Activated T-cell treated with anti-CD3 and anti-CD28 coated beads, Interleukin-2, amount 50 U/mL, for 72 hours (primary cell): Measurements from ENCODE around the gene CAB39L. TPM values are rescaled to one million over a fixed set of nuclear protein-coding genes. Genes with fewer than 3 reads are reported as not detected.

Experiments used
- ATAC-seq, 2 donors: fragments of 150-1000 bp; cut with Tn5 transposase; replicated peaks in 1 of 2; 2 replicates each; pipeline ENCODE4 v1.10.0; 2021; ENCODE audit warnings: moderate library complexity in 2 of 2, mild to moderate bottlenecking in 1 of 2
- DNase-seq, 2 donors: peaks; one replicate each; pipeline ENCODE4 v3.0.0; 2021 to 2022; ENCODE audit warnings: mixed read lengths in 1 of 2
- H3K27ac Mint-ChIP-seq: one replicate; pipeline ENCODE4 v1.8.0; 2022; ENCODE audit warnings: mild to moderate bottlenecking, moderate library complexity, mixed read lengths
- H3K27me3 Mint-ChIP-seq: one replicate; pipeline ENCODE4 v1.8.0; 2022; ENCODE audit warnings: low read depth, mixed read lengths
- H3K36me3 Mint-ChIP-seq, 2 donors: one replicate each; pipeline ENCODE4 v1.8.0; 2022; ENCODE audit warnings: mixed read lengths in 2 of 2, mild to moderate bottlenecking in 1 of 2; ENCODE audit not compliant: insufficient read depth in 2 of 2
- H3K4me1 Mint-ChIP-seq: one replicate; pipeline ENCODE4 v1.8.0; 2022; ENCODE audit warnings: low read depth, mixed read lengths
- H3K4me3 Mint-ChIP-seq, 2 donors: one replicate each; pipeline ENCODE4 v1.8.0; 2022; ENCODE audit warnings: mild to moderate bottlenecking in 2 of 2, mixed read lengths in 2 of 2, moderate library complexity in 2 of 2
- H3K9me3 Mint-ChIP-seq, 2 donors: one replicate each; pipeline ENCODE4 v1.8.0; 2022; ENCODE audit warnings: mixed read lengths in 2 of 2
- total RNA-seq, 2 donors: library from RNA; stranded (reverse); gene quantifications; one replicate each; pipeline ENCODE4 v1.2.3, GENCODE V29; 2022

Gene CAB39L
- total RNA-seq, 2 donors from 2014 or later, result 4.4 to 10.0 TPM

GRCh38 chr13:49453465-49453864 is 9.6 kb upstream of the CAB39L start:
- no peak for DNase-seq
- no peak overlapping the region for H3K27ac Mint-ChIP-seq
- ATAC-seq, result no peak
- H3K27me3 Mint-ChIP-seq, result no peaks in the 10 kb centered on the region
- H3K9me3 Mint-ChIP-seq, result no peaks in the 10 kb centered on the region
- peaks cover 41% of the 10 kb centered on the region for H3K4me1 Mint-ChIP-seq
- peaks cover 6 to 18% of the 10 kb centered on the region in 2 donors for H3K36me3 Mint-ChIP-seq
- H3K4me3 Mint-ChIP-seq, result no peak overlapping the region

GRCh38 chr13:49452725-49453457 is 9.0 kb upstream of the CAB39L start:
- peaks cover 6 to 18% of the 10 kb centered on the region in 2 donors for H3K36me3 Mint-ChIP-seq
- H3K4me3 Mint-ChIP-seq, result no peak overlapping the region
- no peaks in the 10 kb centered on the region for H3K27me3 Mint-ChIP-seq
- DNase-seq (no peak), ATAC-seq (no peak)
- H3K4me1 Mint-ChIP-seq, result peaks cover 47% of the 10 kb centered on the region
- no peaks in the 10 kb centered on the region for H3K9me3 Mint-ChIP-seq
- no peak overlapping the region for H3K27ac Mint-ChIP-seq

- H3K36me3 Mint-ChIP-seq, result peaks cover 6 to 18% of the 10 kb centered on the region in 2 donors
- no peaks in the 10 kb centered on the region for H3K9me3 Mint-ChIP-seq
- ATAC-seq (peak; percentile 24 to 69), DNase-seq (no peak)
- H3K27me3 Mint-ChIP-seq, result no peaks in the 10 kb centered on the region
- peak overlapping the region; percentile 48 to 58 for H3K4me3 Mint-ChIP-seq
- H3K4me1 Mint-ChIP-seq, result peaks cover 67% of the 10 kb centered on the region
- peak overlapping the region; percentile 66 for H3K27ac Mint-ChIP-seq
Measured at GRCh38 chr13:49450105-49450819, 6.4 kb upstream of the CAB39L start.

GRCh38 chr13:49448753-49449152 is 4.9 kb upstream of the CAB39L start:
- no peaks in the 10 kb centered on the region for H3K27me3 Mint-ChIP-seq
- H3K36me3 Mint-ChIP-seq, result peaks cover 7 to 17% of the 10 kb centered on the region in 2 donors
- no peak for ATAC-seq
- DNase-seq, result no peak
- peak overlapping the region in 1 of 2 donors; percentile 58 for H3K4me3 Mint-ChIP-seq
- H3K4me1 Mint-ChIP-seq, result peaks cover 53% of the 10 kb centered on the region
- peak overlapping the region; percentile 66 for H3K27ac Mint-ChIP-seq
- H3K9me3 Mint-ChIP-seq, result peaks cover 0 to under 1% of the 10 kb centered on the region in 2 donors

- ATAC-seq, result no peak
- peaks cover 4 to 16% of the 10 kb centered on the region in 2 donors for H3K36me3 Mint-ChIP-seq
- peak overlapping the region; percentile 66 for H3K27ac Mint-ChIP-seq
- H3K27me3 Mint-ChIP-seq, result no peaks in the 10 kb centered on the region
- H3K9me3 Mint-ChIP-seq, result peaks cover 0 to 2% of the 10 kb centered on the region in 2 donors
- DNase-seq, result no peak
- peak overlapping the region; percentile 60 to 91 for H3K4me3 Mint-ChIP-seq
- H3K4me1 Mint-ChIP-seq, result peaks cover 71% of the 10 kb centered on the region
Measured at GRCh38 chr13:49446473-49446872, 2.6 kb upstream of the CAB39L start.

- peak overlapping the region; percentile 98 for H3K27ac Mint-ChIP-seq
- peaks cover 0 to 2% of the 10 kb centered on the region in 2 donors for H3K9me3 Mint-ChIP-seq
- peaks cover 64% of the 10 kb centered on the region for H3K4me1 Mint-ChIP-seq
- H3K27me3 Mint-ChIP-seq, result no peaks in the 10 kb centered on the region
- peaks cover 2 to 11% of the 10 kb centered on the region in 2 donors for H3K36me3 Mint-ChIP-seq
- ATAC-seq, result peak; percentile 10 to 12
- peak overlapping the region; percentile 91 to 92 for H3K4me3 Mint-ChIP-seq
- DNase-seq, result peak; percentile 32
Measured at GRCh38 chr13:49444524-49445395, 896 bp upstream of the CAB39L start.

- no peak for DNase-seq
- Mint-ChIP-seq H3K4me3 (peak overlapping the region; percentile 91 to 92), H3K27me3 (no peaks in the 10 kb centered on the region), H3K4me1 (peaks cover 50% of the 10 kb centered on the region), H3K36me3 (peaks cover 2 to 3% of the 10 kb centered on the region in 2 donors), H3K27ac (peak overlapping the region; percentile 95), H3K9me3 (peaks cover 0 to 2% of the 10 kb centered on the region in 2 donors)
- no peak for ATAC-seq
Measured at GRCh38 chr13:49443357-49443703, 534 bp downstream of the CAB39L start.

GRCh38 chr13:49441846-49442245 is 2.0 kb downstream of the CAB39L start:
- peak overlapping the region; percentile 83 for H3K27ac Mint-ChIP-seq
- ATAC-seq, result no peak
- peaks cover 0 to 2% of the 10 kb centered on the region in 2 donors for H3K9me3 Mint-ChIP-seq
- H3K4me3 Mint-ChIP-seq, result peak overlapping the region; percentile 77 to 92
- H3K27me3 Mint-ChIP-seq, result no peaks in the 10 kb centered on the region
- DNase-seq, result no peak
- H3K4me1 Mint-ChIP-seq, result peaks cover 37% of the 10 kb centered on the region
- H3K36me3 Mint-ChIP-seq, result peaks cover 2 to 3% of the 10 kb centered on the region in 2 donors

- H3K27ac Mint-ChIP-seq, result no peak overlapping the region
Measured at GRCh38 chr13:49441312-49441711, 2.6 kb downstream of the CAB39L start.

GRCh38 chr13:49439609-49440008 is 4.3 kb downstream of the CAB39L start:
- ATAC-seq, result no peak
- no peaks in the 10 kb centered on the region for H3K27me3 Mint-ChIP-seq
- DNase-seq, result no peak
- H3K4me3 Mint-ChIP-seq, result no peak overlapping the region
- no peak overlapping the region for H3K27ac Mint-ChIP-seq
- H3K4me1 Mint-ChIP-seq, result peaks cover 22% of the 10 kb centered on the region
- H3K36me3 Mint-ChIP-seq, result peaks cover 2 to 3% of the 10 kb centered on the region in 2 donors
- peaks cover 0 to 2% of the 10 kb centered on the region in 2 donors for H3K9me3 Mint-ChIP-seq

More at GRCh38 chr13:49441312-49441711, 2.6 kb downstream of the CAB39L start:
- no peak for ATAC-seq
- Mint-ChIP-seq H3K9me3 (peaks cover 0 to 2% of the 10 kb centered on the region in 2 donors), H3K27me3 (no peaks in the 10 kb centered on the region), H3K36me3 (peaks cover 2 to 3% of the 10 kb centered on the region in 2 donors), H3K4me3 (peak overlapping the region in 1 of 2 donors; percentile 77), H3K4me1 (peaks cover 32% of the 10 kb centered on the region)
- DNase-seq, result no peak

- Mint-ChIP-seq H3K4me3 (no peak overlapping the region), H3K27me3 (no peaks in the 10 kb centered on the region), H3K9me3 (no peaks in the 10 kb centered on the region), H3K4me1 (peaks cover 15% of the 10 kb centered on the region), H3K27ac (no peak overlapping the region), H3K36me3 (peaks cover 0 to 2% of the 10 kb centered on the region in 2 donors)
- ATAC-seq (no peak), DNase-seq (no peak)
Measured at GRCh38 chr13:49437705-49438104, 6.2 kb downstream of the CAB39L start.

GRCh38 chr13:49436890-49437289 is 7.0 kb downstream of the CAB39L start:
- DNase-seq, result no peak
- Mint-ChIP-seq H3K27me3 (no peaks in the 10 kb centered on the region), H3K36me3 (peaks cover 0 to 2% of the 10 kb centered on the region in 2 donors), H3K4me1 (peaks cover 6% of the 10 kb centered on the region), H3K27ac (no peak overlapping the region), H3K9me3 (no peaks in the 10 kb centered on the region), H3K4me3 (no peak overlapping the region)
- ATAC-seq, result no peak
